GM11168 (cell line): ENCODE results near the gene DMP1.

Experiments used
- in situ Hi-C: fragments of 300-500 bp; cut with MboI; formaldehyde crosslinking; loops from one replicate; pipeline ENCODE4 v1.12.0; 2022; ENCODE audit warnings: low sequenced_read_pairs; ENCODE audit not compliant: unreplicated experiment

Gene DMP1, protein sequence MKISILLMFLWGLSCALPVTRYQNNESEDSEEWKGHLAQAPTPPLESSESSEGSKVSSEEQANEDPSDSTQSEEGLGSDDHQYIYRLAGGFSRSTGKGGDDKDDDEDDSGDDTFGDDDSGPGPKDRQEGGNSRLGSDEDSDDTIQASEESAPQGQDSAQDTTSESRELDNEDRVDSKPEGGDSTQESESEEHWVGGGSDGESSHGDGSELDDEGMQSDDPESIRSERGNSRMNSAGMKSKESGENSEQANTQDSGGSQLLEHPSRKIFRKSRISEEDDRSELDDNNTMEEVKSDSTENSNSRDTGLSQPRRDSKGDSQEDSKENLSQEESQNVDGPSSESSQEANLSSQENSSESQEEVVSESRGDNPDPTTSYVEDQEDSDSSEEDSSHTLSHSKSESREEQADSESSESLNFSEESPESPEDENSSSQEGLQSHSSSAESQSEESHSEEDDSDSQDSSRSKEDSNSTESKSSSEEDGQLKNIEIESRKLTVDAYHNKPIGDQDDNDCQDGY

GRCh38 chr4:87649980-87650379, at the start of gene DMP1:
TSS of gene DMP1 (plus strand) at chr4:87650280. CDS start at chr4:87656493, 6,213 bp downstream.
- in situ Hi-C loops: no loop called here

DNA sequence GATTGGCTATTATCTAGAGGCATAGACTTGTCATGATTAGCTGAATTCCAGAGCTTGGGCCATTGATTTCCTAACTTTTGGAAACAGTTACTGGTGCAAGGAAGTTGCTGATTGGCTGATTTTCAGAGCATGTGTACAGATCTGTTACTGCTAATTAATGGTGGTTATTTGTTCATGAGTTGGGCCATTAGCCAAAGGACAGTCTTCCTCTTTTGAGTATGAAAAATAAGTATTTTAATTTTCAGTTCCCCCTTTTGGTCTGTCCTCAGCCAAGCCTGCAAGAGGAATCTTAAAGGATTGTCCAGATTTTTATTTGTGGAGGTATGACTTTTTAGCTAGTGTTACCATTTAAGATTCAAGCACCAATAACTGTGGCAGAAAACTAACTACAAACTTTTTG, 48.7 kb upstream of the DMP1 start:
- in situ Hi-C loops: no loop called here

DNA sequence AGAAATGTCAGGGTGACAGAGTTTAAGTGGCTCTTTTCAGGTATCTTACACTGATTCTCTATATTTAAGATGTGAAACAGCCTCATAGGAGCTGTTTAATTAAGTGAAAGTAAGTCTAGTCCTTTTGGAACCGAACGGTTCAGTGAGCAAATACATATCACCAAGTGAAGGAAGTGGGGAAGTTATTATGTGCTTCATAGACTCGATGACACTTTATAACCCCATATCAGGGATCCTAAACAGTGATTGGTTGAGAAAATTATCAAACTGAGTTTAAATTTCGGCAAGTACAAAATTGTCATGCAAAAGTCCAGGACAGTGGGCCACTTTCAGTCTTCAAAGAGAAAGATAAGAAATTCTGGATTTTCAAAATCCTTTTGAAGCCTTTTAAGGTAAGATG, 41.9 kb upstream of the DMP1 start, which contains the start of gene DSPP:
Gene DSPP, plus strand, starts transcription at position 301 of the 400 bp plus-strand sequence. CDS start 2,380 bp downstream, outside the sequence.
- in situ Hi-C loops: no loop called here

DNA sequence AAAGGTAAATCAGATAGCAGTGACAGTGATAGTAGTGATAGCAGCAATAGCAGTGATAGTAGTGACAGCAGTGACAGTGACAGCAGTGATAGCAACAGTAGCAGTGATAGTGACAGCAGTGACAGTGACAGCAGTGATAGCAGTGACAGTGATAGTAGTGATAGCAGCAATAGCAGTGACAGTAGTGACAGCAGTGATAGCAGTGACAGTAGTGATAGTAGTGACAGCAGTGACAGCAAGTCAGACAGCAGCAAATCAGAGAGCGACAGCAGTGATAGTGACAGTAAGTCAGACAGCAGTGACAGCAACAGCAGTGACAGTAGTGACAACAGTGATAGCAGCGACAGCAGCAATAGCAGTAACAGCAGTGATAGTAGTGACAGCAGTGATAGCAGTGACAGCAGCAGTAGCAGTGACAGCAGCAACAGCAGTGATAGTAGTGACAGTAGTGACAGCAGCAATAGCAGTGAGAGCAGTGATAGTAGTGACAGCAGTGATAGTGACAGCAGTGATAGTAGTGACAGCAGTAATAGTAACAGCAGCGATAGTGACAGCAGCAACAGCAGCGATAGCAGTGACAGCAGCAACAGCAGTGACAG, 35.7 kb upstream of the DMP1 start:
- in situ Hi-C loops: no loop called here

DNA sequence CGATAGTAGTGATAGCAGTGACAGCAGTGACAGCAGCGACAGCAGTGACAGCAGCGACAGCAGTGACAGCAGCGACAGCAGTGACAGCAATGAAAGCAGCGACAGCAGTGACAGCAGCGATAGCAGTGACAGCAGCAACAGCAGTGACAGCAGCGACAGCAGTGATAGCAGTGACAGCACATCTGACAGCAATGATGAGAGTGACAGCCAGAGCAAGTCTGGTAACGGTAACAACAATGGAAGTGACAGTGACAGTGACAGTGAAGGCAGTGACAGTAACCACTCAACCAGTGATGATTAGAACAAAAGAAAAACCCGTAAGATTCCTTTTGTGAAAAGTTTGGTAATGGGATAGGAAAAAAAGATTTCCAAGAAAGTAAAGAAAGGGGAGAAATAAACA, 33.8 kb upstream of the DMP1 start:
- in situ Hi-C loops: no loop called here

DNA sequence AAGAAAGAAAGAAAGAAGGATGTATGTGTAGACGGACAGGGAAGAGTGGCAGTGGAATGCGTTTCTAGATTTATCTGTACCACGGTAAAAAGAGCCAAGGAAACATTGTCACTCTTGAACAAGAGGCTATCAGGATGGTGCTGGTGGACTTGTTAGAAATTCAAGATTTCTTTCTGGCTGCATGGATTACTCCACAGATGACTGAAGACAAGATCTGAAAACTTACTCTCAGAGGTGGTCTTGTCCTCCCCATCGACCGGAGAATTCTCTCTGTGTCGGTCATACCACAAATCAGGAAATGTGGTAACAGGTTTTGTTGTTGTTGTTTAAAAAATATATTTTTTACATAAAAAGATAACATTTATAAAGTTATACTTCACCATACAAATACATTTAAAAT, 30.0 kb upstream of the DMP1 start:
- in situ Hi-C loops: no loop called here

DNA sequence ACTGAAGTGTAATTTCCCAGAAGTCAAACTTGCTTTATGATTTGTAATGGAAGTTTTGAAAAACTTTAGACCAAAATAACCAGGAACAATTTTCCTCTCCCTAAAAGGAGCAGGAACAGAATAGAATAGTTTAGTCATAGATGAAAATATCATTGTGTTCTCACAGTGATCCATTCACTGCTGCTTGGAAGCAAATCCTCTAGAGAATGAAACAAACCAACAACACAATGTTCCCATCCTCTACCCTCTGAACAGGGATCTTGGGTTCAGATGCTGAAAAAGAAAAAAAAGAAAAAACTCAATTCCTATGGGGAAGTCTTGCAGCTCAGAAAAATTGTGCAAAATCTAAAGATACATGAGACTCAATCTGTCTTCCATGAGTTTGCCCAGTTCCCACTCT, 29.6 kb upstream of the DMP1 start:
- in situ Hi-C loops: no loop called here

GRCh38 chr4:87622303-87622702, 27.8 kb upstream of the DMP1 start:
- in situ Hi-C loops: no loop called here

DNA sequence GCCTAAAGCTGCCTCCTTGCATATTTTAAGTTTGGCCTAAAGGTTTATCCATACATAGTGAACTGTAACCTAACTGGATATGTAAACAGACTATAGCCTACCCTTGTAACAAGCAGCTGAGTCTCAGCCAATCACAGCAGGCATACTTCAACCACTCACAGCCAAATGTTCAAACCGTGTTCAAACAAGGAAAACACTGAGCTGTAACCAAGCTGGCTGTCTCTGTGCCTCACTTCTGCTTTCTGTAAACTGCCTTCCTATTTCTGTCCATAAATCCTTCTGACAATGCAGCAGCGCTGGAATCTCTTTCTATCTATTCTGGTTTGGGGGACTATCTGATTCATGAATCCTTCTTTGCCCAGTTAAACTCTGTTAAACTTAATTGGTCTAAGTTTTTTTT, 25.4 kb upstream of the DMP1 start:
- in situ Hi-C loops: no loop called here

DNA sequence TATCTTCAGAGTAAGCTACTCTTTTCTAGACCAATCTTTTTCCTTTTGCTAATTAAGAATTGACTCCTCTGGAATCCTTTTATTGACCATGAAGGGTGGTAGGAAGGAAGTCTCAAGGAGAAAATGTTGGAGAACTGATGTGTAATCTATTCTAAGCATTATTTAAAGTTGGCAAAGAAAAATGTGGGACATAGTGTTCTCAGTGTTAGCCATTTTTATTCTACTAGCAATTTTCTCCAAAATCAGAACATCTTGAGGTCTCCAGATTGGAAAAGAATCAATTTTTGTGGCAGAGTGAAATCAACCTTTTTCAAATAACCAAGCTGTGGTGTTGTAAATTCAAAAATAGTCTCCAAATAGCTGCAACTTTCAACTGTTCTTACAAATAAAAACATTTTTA, 18.4 kb upstream of the DMP1 start:
- in situ Hi-C loops: no loop called here

DNA sequence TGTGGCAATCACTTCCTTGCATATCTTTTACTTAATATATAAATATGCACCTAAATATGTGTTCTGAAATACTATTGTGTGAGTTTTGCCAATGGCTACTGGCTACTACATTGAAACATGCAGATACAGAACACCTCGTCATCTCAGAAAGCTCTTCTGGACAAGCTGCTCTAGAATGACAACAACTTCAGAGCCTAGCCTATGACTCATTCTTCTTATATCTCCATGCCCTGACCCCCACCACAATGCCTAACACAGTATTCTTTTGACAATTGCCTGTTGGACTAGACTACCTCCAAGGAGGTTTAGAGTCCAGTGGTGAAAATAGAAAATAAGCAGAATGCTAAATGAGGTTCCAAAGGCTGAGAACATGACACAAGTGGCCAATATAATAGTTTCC, 17.6 kb upstream of the DMP1 start:
- in situ Hi-C loops: no loop called here

- in situ Hi-C loops: no loop called here
Measured at GRCh38 chr4:87633243-87633642, 16.8 kb upstream of the DMP1 start.

GRCh38 chr4:87644286-87644685, 5.8 kb upstream of the DMP1 start:
- in situ Hi-C loops: no loop called here

GRCh38 chr4:87650938-87651337, 858 bp downstream of the DMP1 start:
- in situ Hi-C loops: no loop called here

DNA sequence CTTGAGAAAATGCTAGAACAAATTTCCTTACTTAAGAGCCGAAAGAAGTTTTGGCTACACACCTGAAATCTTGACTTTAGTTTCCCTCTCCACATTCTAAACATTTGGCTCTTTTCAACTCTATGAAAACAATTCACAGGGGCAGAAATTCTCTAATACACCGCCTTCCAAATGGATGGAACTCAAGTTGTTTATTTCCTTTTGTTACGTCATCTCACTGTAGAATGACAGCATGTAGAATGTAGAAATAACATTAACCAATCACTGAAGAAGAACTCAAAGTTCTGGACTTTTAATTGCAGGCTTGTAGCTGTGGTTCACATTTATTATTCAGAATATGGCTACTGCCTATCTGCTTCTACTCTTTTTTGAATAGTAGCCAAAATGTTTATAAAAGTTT, 1.9 kb downstream of the DMP1 start:
- in situ Hi-C loops: no loop called here

GRCh38 chr4:87654487-87655044, 4.5 kb downstream of the DMP1 start:
- in situ Hi-C loops: no loop called here

- in situ Hi-C loops: no loop called here
Measured at GRCh38 chr4:87657525-87657924, 7.4 kb downstream of the DMP1 start.

DNA sequence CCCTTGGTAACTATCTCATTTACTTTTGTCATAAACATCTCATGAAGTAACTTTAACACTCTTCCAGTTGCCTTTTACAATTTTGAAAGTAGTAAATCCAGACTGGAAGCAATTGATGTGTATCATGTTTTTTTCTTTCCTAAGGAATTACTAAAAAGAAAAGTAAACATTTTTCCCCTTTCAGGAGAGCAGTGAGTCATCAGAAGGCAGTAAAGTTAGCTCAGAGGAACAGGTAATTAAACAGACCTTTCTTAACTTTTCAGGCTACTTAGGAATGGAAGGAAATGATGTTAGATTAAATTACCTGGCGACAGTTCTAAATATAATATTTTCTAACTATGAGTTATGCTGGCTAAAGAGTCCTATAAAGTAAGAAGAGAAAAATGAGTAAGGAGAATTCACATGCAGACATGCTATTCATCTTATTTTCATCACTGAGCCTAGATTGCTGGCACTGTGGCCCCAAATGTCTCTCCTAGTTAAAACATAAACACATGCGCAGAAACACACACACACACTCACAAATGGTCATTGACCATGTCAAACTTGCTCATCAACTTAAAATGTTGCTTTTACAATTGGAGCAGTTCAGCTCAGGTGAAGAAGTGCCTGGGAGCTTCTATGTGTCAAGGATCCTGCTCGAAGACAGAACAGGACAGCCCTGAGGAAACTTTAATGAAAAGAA, 9.3 kb downstream of the DMP1 start:
- in situ Hi-C loops: no loop called here

DNA sequence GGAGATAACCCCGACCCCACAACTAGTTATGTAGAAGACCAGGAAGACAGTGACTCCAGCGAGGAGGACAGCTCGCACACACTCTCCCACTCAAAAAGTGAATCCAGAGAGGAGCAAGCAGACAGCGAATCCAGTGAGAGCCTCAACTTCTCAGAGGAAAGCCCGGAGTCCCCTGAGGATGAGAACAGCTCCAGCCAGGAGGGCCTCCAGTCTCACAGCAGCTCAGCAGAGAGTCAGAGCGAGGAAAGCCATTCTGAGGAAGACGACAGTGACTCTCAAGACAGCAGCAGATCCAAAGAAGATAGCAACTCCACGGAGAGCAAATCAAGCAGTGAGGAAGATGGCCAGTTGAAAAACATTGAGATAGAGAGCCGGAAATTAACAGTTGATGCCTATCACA, 12.8 kb downstream of the DMP1 start:
- in situ Hi-C loops: no loop called here

DNA sequence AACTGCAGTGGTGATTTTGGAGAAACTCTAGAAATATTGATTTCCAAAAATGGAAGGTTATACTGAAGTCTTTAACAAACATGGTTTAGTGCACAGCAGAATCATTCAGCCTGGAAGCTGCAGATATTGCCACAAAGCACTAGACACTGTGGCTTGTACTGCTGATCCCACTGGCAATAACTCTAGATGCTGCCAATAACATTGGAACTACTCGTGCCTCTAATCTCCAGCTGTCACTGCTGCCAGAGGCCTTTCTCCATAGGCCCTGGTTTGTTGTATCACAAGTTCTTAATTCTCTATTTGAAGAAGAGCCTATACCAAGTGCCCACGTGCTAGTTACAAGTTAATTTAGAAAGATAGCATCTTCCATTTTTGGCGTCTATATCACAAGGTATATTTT, 19.3 kb downstream of the DMP1 start:
- in situ Hi-C loops: no loop called here

- in situ Hi-C loops: loop anchor here (25.0 kb wide), 3 partner anchors 310 to 835 kb away; partner anchors contain the start of genes PYURF and SPP1
Measured at GRCh38 chr4:87677731-87678130, 27.7 kb downstream of the DMP1 start.
